ENCODE measurements around the gene FAM171A1. TPM values are rescaled to one million over a fixed set of nuclear protein-coding genes. Genes with fewer than 3 reads are reported as not detected.

Gene FAM171A1
- total and polyA plus RNA-seq, 2 of the 13 experiments (the other 11 are each of a cell fraction or from before 2014, with no cell fraction given) = 21.5 to 34.7 TPM

GRCh38 chr10:15223174-15223573 lies 147.9 kb downstream of the FAM171A1 start:
- ChIA-PET POLR2A (no interaction called here), CTCF (ENCODE audit: low intra/inter-chr PET ratio, low total read pairs) (no interaction called here)
- H4K20me1 ChIP-seq (ENCODE audit: insufficient read depth, low read length) = 0 out of 2 replicates have a peak, but pooled peaks cover 3% of the 10 kb centered on the region
- H3K4me2 ChIP-seq (ENCODE audit: low read depth, low read length) = no peak overlapping the region
- no peaks in the 10 kb centered on the region; a peak in 1 of 5 replicates for H3K27me3 ChIP-seq (ENCODE audit: control insufficient read depth in 1 of 2, insufficient read depth in 2 of 2, low read length in 2 of 2)
- H3K79me2 ChIP-seq (ENCODE audit: insufficient read depth, low read length) = no peaks in the 10 kb centered on the region
- ATAC-seq = no peak
- TF ChIP-seq, protein P1, sequence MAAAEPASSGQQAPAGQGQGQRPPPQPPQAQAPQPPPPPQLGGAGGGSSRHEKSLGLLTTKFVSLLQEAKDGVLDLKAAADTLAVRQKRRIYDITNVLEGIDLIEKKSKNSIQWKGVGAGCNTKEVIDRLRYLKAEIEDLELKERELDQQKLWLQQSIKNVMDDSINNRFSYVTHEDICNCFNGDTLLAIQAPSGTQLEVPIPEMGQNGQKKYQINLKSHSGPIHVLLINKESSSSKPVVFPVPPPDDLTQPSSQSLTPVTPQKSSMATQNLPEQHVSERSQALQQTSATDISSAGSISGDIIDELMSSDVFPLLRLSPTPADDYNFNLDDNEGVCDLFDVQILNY (CRISPR knock-in tag; conservative IDR thresholded peaks at IDR 0.05) = no peak
- TF ChIP-seq, protein P2, sequence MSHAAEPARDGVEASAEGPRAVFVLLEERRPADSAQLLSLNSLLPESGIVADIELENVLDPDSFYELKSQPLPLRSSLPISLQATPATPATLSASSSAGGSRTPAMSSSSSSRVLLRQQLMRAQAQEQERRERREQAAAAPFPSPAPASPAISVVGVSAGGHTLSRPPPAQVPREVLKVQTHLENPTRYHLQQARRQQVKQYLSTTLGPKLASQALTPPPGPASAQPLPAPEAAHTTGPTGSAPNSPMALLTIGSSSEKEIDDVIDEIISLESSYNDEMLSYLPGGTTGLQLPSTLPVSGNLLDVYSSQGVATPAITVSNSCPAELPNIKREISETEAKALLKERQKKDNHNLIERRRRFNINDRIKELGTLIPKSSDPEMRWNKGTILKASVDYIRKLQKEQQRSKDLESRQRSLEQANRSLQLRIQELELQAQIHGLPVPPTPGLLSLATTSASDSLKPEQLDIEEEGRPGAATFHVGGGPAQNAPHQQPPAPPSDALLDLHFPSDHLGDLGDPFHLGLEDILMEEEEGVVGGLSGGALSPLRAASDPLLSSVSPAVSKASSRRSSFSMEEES (CRISPR knock-in tag; IDR thresholded peaks at IDR 0.05) = no peak
- no peak for TF ChIP-seq THAP8 (CRISPR knock-in tag; IDR thresholded peaks at IDR 0.05; ENCODE audit: borderline replicate concordance)
- BruUV-seq (replicated peaks) = no TSS peak
- no peaks in the 10 kb centered on the region for H3K4me1 ChIP-seq (ENCODE audit: insufficient read depth, low read length)
- H3K9ac ChIP-seq (ENCODE audit: insufficient read depth, low read depth, low read length) = no peak overlapping the region
- H3K27ac ChIP-seq (ENCODE audit: extremely low read length, insufficient read depth, low read length) = no peak overlapping the region
- no peak for DNase-seq (ENCODE audit: low spot score)
- H2AFZ ChIP-seq (ENCODE audit: low read length) = no peak overlapping the region
- no peak for FAIRE-seq
- no peaks in the 10 kb centered on the region for H3K9me3 ChIP-seq (ENCODE audit: low read length)
- in situ Hi-C loops (cut with HindIII; ENCODE audit: extremely low pct_ligation_motif_present, low pct_unique_long_range_greater_than_20kb) (no loop called here), intact Hi-C loops (cut with micrococcal nuclease; ENCODE audit: unreplicated experiment) (no loop called here)
- WGBS (ENCODE audit: low lambda C conversion rate) = 97% methylated on average over 6 of the region's 6 CpGs
- no peak overlapping the region for H3K4me3 ChIP-seq (replicated peaks in 1 of 3; ENCODE audit: insufficient read depth in 1 of 3, low read depth in 2 of 3, low read length in 3 of 3)
- peaks cover 14 to 29% of the 10 kb centered on the region in 2 experiments; a peak in 4 of 5 replicates for H3K36me3 ChIP-seq (replicated peaks in 1 of 2; ENCODE audit: control insufficient read depth in 1 of 2, insufficient read depth in 2 of 2, low read length in 2 of 2)

GRCh38 chr10:15222511-15222910 lies 148.6 kb downstream of the FAM171A1 start:
- POLR2A ChIA-PET = no interaction called here
- FAIRE-seq = no peak
- TF ChIP-seq POLR2A (IDR thresholded peaks at IDR 0.05; ENCODE audit: insufficient read depth in 1 of 2, low read depth in 2 of 2, low read length in 2 of 2) (no peak), HNF1A (IDR thresholded peaks at IDR 0.05; ENCODE audit: low read depth) (no peak), HNF1A (CRISPR knock-in tag; IDR thresholded peaks at IDR 0.05; ENCODE audit: borderline replicate concordance) (no peak)

More at GRCh38 chr10:15222511-15222910, 148.6 kb downstream of the FAM171A1 start:
- in situ Hi-C loops (cut with HindIII; ENCODE audit: extremely low pct_ligation_motif_present, low pct_unique_long_range_greater_than_20kb) (no loop called here), intact Hi-C loops (cut with micrococcal nuclease; ENCODE audit: unreplicated experiment) (no loop called here)
- H3K9ac ChIP-seq (ENCODE audit: insufficient read depth, low read depth, low read length) = no peak overlapping the region
- peaks cover 14 to 29% of the 10 kb centered on the region in 2 experiments; a peak in 4 of 5 replicates for H3K36me3 ChIP-seq (replicated peaks in 1 of 2; ENCODE audit: control insufficient read depth in 1 of 2, insufficient read depth in 2 of 2, low read length in 2 of 2)
- no peaks in the 10 kb centered on the region for H3K9me3 ChIP-seq (ENCODE audit: low read length)
- CTCF ChIA-PET (ENCODE audit: low intra/inter-chr PET ratio, low total read pairs) = no interaction called here
- over 99% methylated on average over 9 of the region's 10 CpGs for WGBS (ENCODE audit: low lambda C conversion rate)
- no peak overlapping the region for H3K4me2 ChIP-seq (ENCODE audit: low read depth, low read length)
- ATAC-seq = no peak
- H3K27ac ChIP-seq (ENCODE audit: extremely low read length, insufficient read depth, low read length) = no peak overlapping the region
- no TSS peak for BruUV-seq (replicated peaks)
- no peak overlapping the region for H2AFZ ChIP-seq (ENCODE audit: low read length)
- 0 out of 2 replicates have a peak, but pooled peaks cover 3% of the 10 kb centered on the region for H4K20me1 ChIP-seq (ENCODE audit: insufficient read depth, low read length)
- H3K4me3 ChIP-seq (replicated peaks in 1 of 3; ENCODE audit: insufficient read depth in 1 of 3, low read depth in 2 of 3, low read length in 3 of 3) = no peak overlapping the region
- no peak for DNase-seq (ENCODE audit: low spot score)
- no peaks in the 10 kb centered on the region; a peak in 1 of 5 replicates for H3K27me3 ChIP-seq (ENCODE audit: control insufficient read depth in 1 of 2, insufficient read depth in 2 of 2, low read length in 2 of 2)
- no peaks in the 10 kb centered on the region for H3K4me1 ChIP-seq (ENCODE audit: insufficient read depth, low read length)
- H3K79me2 ChIP-seq (ENCODE audit: insufficient read depth, low read length) = no peaks in the 10 kb centered on the region
